HepG2 (cell line): ENCODE data around the gene IGF2BP3.

Experiments used
- JUNB ChIP-seq: sonication (generic); formaldehyde crosslinking; IDR thresholded peaks from 2 replicates; pipeline ENCODE4 v1.8.0; 2022; ENCODE audit warnings: missing genetic modification reagents, mild to moderate bottlenecking, borderline replicate concordance
- MATR3 ChIP-seq: sonication (generic); formaldehyde crosslinking; IDR thresholded peaks from 2 replicates; pipeline ENCODE4 v1.4.0; 2020; ENCODE audit warnings: missing genetic modification reagents
- MEF2D ChIP-seq: sonication (generic); formaldehyde crosslinking; IDR thresholded peaks from 2 replicates; pipeline ENCODE4 v1.5.1; 2020; ENCODE audit warnings: mild to moderate bottlenecking, missing genetic modification reagents
- POLR2A ChIP-seq, 2 experiments: IDR thresholded peaks; 2 replicates each; pipeline ENCODE4 v1.6.1; 2011; ENCODE audit warnings: low read depth in 2 of 2, low read length in 2 of 2, mild to moderate bottlenecking in 1 of 2, moderate library complexity in 1 of 2; ENCODE audit not compliant: insufficient read depth in 1 of 2
- ZNF30 ChIP-seq: sonication (generic); formaldehyde crosslinking; IDR thresholded peaks from 2 replicates; pipeline ENCODE4 v1.5.0; 2020; ENCODE audit warnings: mild to moderate bottlenecking, missing genetic modification reagents
- ZNF432 ChIP-seq: sonication (generic); formaldehyde crosslinking; IDR thresholded peaks from 2 replicates; pipeline ENCODE4 v1.5.0; 2020; ENCODE audit warnings: missing genetic modification reagents, mild to moderate bottlenecking, borderline replicate concordance
- TF ChIP-seq, protein P1 (sequence below): sonication (generic); formaldehyde crosslinking; IDR thresholded peaks from 2 replicates; pipeline ENCODE4 v1.4.0; 2020; ENCODE audit warnings: missing genetic modification reagents

DNA sequence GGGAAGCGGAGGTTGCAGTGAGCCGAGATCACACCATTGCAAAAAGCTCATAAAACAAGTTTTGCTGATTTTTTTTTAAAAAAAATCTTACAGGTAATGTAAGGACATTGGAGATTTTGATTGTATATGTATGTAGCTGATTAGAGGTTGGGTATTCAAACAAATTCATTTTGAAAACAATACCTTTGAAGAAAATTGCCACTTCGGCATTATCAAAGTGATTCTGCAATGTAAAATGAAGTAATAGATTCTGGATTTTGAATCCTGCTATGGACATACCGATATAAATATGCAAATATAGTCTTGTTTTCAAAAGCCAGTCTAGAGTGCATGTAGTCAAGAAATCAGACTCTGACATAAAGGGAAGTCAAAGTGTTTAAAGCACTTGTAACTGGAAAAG, 12.4 kb upstream of the IGF2BP3 start:
- TF ChIP-seq ZNF432 (CRISPR knock-in tag), result no peak
- no peak for TF ChIP-seq POLR2A (IDR thresholded peaks at IDR 0.05; ENCODE audit: insufficient read depth in 1 of 2, low read depth in 2 of 2, low read length in 2 of 2)
- no peak for TF ChIP-seq JUNB (CRISPR knock-in tag)
- TF ChIP-seq MEF2D (CRISPR knock-in tag), result no peak
- no peak for TF ChIP-seq MATR3 (CRISPR knock-in tag)
- TF ChIP-seq ZNF30 (CRISPR knock-in tag), result no peak
- TF ChIP-seq, protein P1, sequence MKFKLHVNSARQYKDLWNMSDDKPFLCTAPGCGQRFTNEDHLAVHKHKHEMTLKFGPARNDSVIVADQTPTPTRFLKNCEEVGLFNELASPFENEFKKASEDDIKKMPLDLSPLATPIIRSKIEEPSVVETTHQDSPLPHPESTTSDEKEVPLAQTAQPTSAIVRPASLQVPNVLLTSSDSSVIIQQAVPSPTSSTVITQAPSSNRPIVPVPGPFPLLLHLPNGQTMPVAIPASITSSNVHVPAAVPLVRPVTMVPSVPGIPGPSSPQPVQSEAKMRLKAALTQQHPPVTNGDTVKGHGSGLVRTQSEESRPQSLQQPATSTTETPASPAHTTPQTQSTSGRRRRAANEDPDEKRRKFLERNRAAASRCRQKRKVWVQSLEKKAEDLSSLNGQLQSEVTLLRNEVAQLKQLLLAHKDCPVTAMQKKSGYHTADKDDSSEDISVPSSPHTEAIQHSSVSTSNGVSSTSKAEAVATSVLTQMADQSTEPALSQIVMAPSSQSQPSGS (CRISPR knock-in tag), result no peak
